GM12864 (cell line): Measurements from ENCODE around the gene NFKBIB.
"Not testable (repeated sequence)": the region's sequence is repeated elsewhere in the genome, so short reads cannot be mapped to it uniquely, and the experiment has no call there.

ENCODE experiments used
- DNase-seq: peaks from one replicate; pipeline ENCODE4 v3.0.0-alpha.2; 2011; ENCODE audit warnings: low read depth
- H3K4me3 ChIP-seq: 2 replicates; pipeline ENCODE4 v1.5.1; 2011; ENCODE audit warnings: mild to moderate bottlenecking, low read depth, low read length, control low read depth
- TF ChIP-seq, protein P1 (sequence below): IDR thresholded peaks from 2 replicates; pipeline ENCODE4 v1.5.1; 2011; ENCODE audit warnings: low read depth, mild to moderate bottlenecking, moderate library complexity, low read length, control low read depth, inconsistent platforms; ENCODE audit errors: missing control alignments

Gene NFKBIB

DNA sequence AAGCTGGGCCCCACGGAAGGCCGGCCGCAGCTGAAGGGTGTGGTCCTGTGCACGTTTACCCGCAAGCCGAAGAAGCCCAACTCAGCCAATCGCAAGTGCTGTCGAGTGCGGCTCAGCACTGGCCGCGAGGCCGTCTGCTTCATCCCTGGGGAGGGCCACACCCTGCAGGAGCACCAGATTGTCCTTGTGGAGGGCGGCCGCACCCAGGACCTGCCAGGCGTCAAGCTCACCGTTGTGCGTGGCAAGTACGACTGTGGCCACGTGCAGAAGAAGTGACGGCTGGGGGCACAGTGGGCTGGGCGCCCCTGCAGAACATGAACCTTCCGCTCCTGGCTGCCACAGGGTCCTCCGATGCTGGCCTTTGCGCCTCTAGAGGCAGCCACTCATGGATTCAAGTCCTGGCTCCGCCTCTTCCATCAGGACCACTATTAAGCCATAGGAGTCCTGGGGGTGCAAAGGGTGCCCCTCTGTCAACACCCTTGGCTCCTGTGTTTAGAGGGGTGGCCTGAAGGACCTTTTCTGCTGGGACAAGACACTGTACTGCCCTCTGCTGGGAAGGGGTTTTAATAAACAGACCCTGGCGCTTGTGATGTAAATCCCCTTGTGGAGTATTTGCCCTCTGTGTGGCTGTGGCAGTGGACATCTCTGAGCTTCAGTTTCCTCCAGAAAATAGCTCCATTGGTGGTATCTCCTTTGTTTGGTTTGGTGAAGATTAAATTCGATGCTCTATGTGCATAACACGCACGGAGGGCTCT lies 32.8 kb downstream of the NFKBIB start:
- peak; percentile 31 for DNase-seq
- H3K4me3 ChIP-seq = no peak overlapping the region
- TF ChIP-seq, protein P1, sequence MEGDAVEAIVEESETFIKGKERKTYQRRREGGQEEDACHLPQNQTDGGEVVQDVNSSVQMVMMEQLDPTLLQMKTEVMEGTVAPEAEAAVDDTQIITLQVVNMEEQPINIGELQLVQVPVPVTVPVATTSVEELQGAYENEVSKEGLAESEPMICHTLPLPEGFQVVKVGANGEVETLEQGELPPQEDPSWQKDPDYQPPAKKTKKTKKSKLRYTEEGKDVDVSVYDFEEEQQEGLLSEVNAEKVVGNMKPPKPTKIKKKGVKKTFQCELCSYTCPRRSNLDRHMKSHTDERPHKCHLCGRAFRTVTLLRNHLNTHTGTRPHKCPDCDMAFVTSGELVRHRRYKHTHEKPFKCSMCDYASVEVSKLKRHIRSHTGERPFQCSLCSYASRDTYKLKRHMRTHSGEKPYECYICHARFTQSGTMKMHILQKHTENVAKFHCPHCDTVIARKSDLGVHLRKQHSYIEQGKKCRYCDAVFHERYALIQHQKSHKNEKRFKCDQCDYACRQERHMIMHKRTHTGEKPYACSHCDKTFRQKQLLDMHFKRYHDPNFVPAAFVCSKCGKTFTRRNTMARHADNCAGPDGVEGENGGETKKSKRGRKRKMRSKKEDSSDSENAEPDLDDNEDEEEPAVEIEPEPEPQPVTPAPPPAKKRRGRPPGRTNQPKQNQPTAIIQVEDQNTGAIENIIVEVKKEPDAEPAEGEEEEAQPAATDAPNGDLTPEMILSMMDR = peak; percentile 38

DNA sequence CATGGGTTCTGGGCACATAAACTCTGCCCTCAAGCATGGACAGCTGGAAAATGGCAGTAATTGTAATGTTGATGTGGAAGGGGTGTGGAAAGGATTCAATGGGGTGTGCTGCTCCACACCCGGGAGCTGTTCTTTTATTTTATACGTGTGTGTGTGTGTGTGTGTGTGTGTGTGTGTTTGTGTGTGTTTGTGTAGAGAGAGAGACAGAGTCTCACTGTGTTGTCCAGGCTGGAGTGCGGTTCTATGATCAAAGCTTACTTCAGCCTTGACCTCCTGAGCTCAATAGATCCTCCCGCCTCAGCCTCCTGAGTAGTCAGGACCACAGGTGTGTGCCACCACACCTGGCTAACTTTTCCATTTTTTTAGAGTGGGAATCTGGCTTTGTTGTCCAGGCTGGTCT lies 33.8 kb downstream of the NFKBIB start:
- TF ChIP-seq, protein P1 = no peak
- H3K4me3 ChIP-seq = no peak overlapping the region
- no peak for DNase-seq

DNA sequence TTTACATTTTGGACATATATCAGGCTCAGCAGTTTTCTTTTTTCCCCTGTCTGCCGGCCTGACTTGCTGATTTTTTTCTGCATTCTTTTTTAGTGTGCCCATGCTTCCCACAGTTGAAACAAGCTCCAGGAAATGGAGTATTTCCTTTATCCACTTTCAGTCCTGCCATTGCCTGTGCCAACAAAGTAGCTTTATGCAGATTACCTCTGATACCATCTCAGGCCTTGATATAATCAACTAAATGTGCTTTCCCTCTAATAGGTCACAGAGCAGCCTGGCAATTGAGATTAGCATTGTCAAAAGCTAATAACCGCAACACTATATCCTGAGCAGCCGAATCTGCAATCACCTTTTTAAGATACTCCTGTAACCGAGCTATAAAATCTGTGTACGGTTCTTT lies 40.2 kb downstream of the NFKBIB start:
- TF ChIP-seq, protein P1 = no peak
- no peak overlapping the region for H3K4me3 ChIP-seq
- DNase-seq = no peak

DNA sequence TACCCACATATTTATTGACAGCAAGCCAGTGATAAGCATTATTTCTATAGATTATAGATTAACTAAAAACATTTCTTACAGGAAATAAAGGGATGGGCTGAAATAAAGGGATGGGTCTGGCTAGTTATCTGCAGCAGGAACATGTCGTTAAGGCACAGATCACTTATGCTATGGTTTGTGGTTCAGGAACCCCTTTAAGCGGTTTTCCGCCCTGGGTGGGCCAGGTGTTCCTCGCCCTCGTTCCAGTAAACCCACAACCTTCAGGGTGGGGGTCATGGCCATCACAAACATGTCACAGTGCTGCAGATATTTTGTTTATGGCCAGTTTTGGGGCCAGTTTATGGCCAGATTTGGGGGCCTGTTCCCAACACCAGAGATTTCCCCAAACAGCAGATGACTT lies 41.7 kb downstream of the NFKBIB start:
- not testable (repeated sequence) for H3K4me3 ChIP-seq, DNase-seq

DNA sequence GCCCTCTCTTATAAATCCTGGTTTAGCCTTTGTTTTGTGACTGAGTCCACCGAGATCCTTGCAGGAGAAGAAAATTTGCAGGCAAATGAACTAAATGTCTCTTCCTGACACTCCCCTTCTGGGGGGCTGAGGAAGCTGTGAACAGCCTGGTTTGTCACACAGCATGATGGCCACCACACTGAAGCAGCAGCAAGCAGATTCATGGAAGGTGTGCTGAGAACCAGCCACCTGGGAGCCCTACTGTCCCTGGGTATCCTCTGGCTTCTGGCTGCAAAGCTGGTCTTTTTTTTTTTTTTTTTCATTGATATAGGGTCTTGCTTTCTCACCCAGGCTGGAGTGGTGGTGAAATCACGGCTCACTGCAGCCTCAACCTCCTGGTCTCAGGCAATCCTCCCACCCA lies 42.2 kb downstream of the NFKBIB start:
- DNase-seq = no peak
- no peak overlapping the region for H3K4me3 ChIP-seq
- TF ChIP-seq, protein P1 = no peak

DNA sequence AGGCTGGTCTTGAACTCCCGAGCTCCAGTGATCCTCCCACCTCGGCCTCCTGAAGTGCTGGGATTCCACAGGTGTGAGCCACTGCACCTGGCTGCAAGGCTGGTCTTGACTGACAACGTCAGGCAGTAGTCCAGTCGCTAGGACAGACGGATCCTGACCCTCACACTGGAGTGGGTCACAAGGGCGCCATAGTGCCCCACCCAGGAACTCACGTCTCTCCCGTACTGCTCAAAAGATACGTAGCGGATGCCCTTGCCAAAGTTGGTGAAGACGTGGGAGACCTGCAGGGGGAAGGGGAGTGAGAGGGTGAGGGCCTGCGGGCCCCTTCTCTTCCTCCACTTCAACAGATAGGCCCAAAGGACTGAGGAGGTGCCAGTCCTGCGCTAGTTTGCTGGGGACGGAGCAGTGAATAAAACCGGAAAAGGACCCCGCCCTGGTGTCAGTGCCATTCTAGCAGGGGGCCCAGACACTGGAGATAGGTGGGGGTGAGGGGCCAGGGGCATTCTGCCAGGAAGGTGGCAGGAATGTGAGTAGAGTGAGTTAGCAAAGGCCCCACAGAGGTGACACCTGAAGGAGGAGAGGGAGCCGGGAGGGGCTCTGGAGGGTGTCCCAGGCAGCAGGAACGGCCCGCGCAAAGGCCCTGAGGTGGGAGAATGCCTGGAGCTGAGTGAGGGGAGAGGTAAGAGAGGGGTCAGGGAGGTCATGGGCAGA lies 42.9 kb downstream of the NFKBIB start:
- TF ChIP-seq, protein P1 = no peak
- H3K4me3 ChIP-seq = no peak overlapping the region
- DNase-seq = no peak

DNA sequence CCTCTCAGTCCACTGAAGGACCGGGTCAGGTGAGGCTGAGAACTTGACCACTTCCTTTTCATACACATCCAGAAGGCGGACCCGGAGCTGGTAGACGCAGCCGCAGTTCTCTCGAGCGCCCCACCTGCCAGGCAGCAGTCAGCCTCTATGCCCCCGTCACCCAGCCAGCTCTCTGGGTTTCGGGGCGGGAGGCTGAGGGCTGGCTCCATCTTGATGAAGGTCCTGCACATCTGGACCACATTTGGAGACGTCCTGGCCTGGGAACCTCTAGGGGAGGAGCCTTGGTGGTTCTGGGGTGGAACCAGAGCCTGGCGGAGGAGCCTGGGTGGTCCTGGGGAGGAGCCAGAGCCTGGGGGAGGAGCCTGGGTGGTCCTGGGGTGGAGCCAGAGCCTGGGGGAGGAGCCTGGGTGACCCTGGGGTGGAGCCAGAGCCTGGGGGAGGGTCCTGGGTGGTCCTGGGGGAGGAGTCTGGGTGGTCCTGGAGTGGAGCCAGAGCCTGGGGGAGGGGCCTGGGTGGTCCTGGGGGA lies 45.3 kb downstream of the NFKBIB start:
- H3K4me3 ChIP-seq = no peak overlapping the region
- TF ChIP-seq, protein P1 = no peak
- no peak for DNase-seq
